ENCODE measurements around the gene BCAM.

DNA sequence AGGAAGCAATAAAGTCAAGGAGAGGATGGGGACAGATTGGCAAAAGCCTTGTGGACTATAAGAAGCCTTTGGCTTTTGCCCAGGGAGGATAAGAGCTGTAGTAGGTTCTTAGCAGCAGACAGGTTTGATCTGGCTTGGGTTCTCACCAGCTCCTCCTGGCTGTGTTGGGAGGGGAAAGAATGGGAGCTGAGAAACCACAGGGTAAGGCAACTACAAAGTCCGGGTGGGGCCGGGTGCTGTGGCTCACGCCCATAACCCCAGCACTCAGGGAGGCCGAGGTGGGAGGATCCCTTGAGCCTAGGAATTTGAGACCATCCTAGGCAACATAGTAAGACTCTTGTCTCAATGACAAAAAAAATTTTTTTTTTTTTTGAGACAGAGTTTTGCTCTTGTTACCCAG, 57.8 kb downstream of the BCAM start:
- TF ChIP-seq EZH2 (IDR thresholded peaks at IDR 0.05; ENCODE audit: insufficient read depth, poor library complexity, severe bottlenecking) (no peak), EZH2phosphoT487 (IDR thresholded peaks at IDR 0.05; ENCODE audit: insufficient read depth, low read depth) (no peak)
